GM19023 (cell line): ENCODE results near the gene ZNF677.
"Not testable (repeated sequence)": the region's sequence is repeated elsewhere in the genome, so short reads cannot be mapped to it uniquely, and the experiment has no call there.

Experiments used
- ATAC-seq: cut with Tn5 transposase; IDR thresholded peaks from one replicate; pipeline ENCODE4 v1.9.1; 2021; ENCODE audit warnings: mild to moderate bottlenecking, moderate library complexity; ENCODE audit not compliant: unreplicated experiment

The ZNF677 gene

DNA sequence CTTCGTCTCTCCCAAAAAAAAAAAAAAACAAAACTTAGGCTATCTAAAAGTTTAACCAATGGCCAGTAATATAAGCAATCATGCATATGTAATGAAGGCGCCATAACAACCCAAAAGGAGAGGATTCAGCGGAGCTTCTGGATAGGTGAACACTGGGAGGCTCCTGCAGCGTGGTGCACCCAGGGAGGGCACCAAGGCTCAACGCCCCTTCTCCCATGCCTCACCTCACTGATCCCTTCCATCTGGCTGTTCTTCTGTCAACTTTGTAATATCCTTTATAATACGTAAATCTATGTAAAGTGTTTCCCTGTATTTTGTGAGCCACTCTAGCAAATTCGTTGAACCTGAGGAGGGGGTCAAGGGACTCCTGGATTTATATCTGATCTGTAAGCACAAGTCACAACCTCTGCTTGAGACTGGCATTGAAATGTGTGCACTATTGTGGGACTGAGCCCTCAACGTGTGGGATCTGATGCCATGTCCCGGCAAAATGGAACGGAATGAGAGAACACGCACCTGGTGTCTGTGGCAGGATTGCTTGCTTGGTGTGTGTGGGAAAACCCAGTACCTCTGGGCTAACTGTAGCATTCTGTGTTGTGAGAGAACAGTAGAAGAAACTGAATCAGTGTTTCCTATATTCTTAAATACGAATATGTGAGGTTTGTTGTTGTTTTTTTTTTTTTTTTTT, 61.0 kb downstream of the ZNF677 start:
- no peak for ATAC-seq

GRCh38 chr19:53192771-53193534, 61.7 kb downstream of the ZNF677 start, which contains the start of gene ZNF665:
ZNF665 (minus strand) TSS chr19:53193358; CDS start chr19:53182898, 10,460 bp downstream.
- ATAC-seq = peak; percentile 58

- ATAC-seq = no peak
These were observed 64.4 kb downstream of the ZNF677 start for GRCh38 chr19:53190253-53190652.

GRCh38 chr19:53189691-53190198, 64.9 kb downstream of the ZNF677 start:
- not testable (repeated sequence) for ATAC-seq
